SJCRH30 (cell line): ENCODE measurements around the gene BTG1. TPM values are rescaled to one million over a fixed set of nuclear protein-coding genes. Genes with fewer than 3 reads are reported as not detected.

Experiments
- DNase-seq, 2 experiments: peaks; one replicate each; pipeline ENCODE4 v3.0.0-alpha.2; 2015 to 2020
- H3K27ac ChIP-seq: fragments of 250-450 bp; sonication (Bioruptor Pico); 2 replicates; pipeline ENCODE4 v1.5.1; 2020; ENCODE audit warnings: mild to moderate bottlenecking, moderate library complexity
- H3K27me3 ChIP-seq: fragments of 250-450 bp; sonication (Bioruptor Pico); 2 replicates; pipeline ENCODE4 v1.5.1; 2020; ENCODE audit warnings: mild to moderate bottlenecking, moderate library complexity
- H3K36me3 ChIP-seq: fragments of 250-450 bp; sonication (Bioruptor Pico); 2 replicates; pipeline ENCODE4 v1.5.1; 2020; ENCODE audit warnings: mild to moderate bottlenecking, moderate library complexity
- H3K4me1 ChIP-seq: fragments of 250-450 bp; sonication (Bioruptor Pico); 2 replicates; pipeline ENCODE4 v1.5.1; 2020; ENCODE audit warnings: mild to moderate bottlenecking, moderate library complexity
- H3K4me3 ChIP-seq: fragments of 250-450 bp; sonication (Bioruptor Pico); 2 replicates; pipeline ENCODE4 v1.5.1; 2020; ENCODE audit warnings: mild to moderate bottlenecking, moderate library complexity
- H3K9me3 ChIP-seq: fragments of 250-450 bp; sonication (Bioruptor Pico); replicated peaks from 2 replicates; pipeline ENCODE4 v1.5.1; 2020; ENCODE audit warnings: mild to moderate bottlenecking, moderate library complexity
- total RNA-seq: library from RNA; depleted of rRNA; stranded (reverse); fragments of >200 nt; shearing (Covaris generic); gene quantifications from 2 replicates; pipeline ENCODE4 v1.2.3, GENCODE V29; 2014

Gene BTG1
- total RNA-seq, 1 experiment from 2014 or later: 14.3 TPM

DNA sequence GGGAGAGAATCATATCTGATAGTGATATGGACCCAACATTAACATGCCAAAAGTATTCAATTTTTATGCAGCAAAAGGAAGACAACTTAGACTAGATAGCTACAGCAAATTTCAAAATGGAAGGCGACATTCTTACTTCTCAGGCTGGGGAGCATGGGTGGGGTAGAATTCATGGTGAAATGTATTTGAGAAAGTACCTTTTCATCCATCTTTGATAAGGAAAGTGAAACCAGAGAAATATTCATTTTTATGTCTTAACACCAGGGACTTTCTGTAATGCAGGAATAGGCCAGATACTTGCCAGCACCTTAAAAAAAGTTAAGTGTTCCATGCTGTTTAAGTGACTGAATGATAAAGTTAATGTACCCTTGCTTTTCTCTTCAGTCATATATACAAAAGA is 13.4 kb downstream of the BTG1 start:
- no peaks in the 10 kb centered on the region for H3K9me3 ChIP-seq
- H3K36me3 ChIP-seq: no peaks in the 10 kb centered on the region
- no peak overlapping the region for H3K27ac ChIP-seq
- no peak overlapping the region for H3K4me3 ChIP-seq
- peaks cover 17% of the 10 kb centered on the region for H3K4me1 ChIP-seq
- H3K27me3 ChIP-seq: no peaks in the 10 kb centered on the region
- DNase-seq: no peak

DNA sequence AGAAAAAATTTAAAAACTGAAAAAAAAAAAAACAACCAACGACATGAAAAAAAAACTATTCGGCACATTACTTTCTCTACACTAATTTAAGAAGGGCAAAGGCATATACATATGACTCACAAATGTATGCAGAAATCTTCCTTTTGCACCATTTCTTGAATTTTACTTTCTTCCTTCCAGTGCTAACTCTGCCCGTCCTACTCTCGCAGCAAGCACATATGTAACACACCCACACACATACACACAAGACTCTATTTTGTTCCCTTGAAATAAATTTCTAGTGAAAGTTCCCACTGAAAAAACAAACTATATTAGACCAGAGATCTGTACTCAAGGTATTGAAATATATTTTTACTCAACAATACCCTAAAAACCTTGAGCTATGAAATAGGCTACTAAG is 14.6 kb downstream of the BTG1 start:
- H3K27ac ChIP-seq: no peak overlapping the region
- H3K4me3 ChIP-seq: no peak overlapping the region
- peaks cover 15% of the 10 kb centered on the region; the same call in 1 of the 2 replicates for H3K4me1 ChIP-seq
- no peaks in the 10 kb centered on the region for H3K27me3 ChIP-seq
- H3K9me3 ChIP-seq: no peaks in the 10 kb centered on the region
- no peaks in the 10 kb centered on the region for H3K36me3 ChIP-seq
- DNase-seq: no peak

- DNase-seq: no peak
- no peaks in the 10 kb centered on the region for H3K27me3 ChIP-seq
- H3K9me3 ChIP-seq: no peaks in the 10 kb centered on the region
- H3K4me3 ChIP-seq: no peak overlapping the region
- no peak overlapping the region for H3K27ac ChIP-seq
- no peaks in the 10 kb centered on the region for H3K36me3 ChIP-seq
- H3K4me1 ChIP-seq: peaks cover 10% of the 10 kb centered on the region; the same call in 1 of the 2 replicates
These were observed 16.0 kb downstream of the BTG1 start for GRCh38 chr12:92129609-92130008.

DNA sequence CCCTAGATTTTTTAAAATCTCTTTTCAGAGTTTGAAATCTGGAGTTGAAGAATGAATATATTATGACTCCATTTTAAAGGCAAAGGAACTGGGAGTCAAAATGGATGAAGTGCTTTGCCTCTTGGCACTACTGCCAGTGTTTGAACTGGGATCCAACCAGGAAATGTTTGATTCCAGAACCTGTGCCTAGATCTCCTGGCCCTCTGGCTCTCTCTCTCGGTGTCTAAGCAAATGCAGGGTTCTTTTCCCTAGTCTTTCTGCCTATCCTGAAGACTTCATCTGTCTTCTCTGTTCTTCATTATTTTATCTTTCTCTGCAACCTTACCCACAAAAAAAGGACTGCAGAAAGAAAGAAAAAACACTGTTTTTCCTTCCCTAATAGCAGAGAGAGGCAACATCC is 17.0 kb downstream of the BTG1 start:
- no peaks in the 10 kb centered on the region for H3K9me3 ChIP-seq
- H3K27me3 ChIP-seq: no peaks in the 10 kb centered on the region
- no peaks in the 10 kb centered on the region for H3K36me3 ChIP-seq
- no peak overlapping the region for H3K27ac ChIP-seq
- H3K4me1 ChIP-seq: peaks cover 5% of the 10 kb centered on the region; the same call in 1 of the 2 replicates
- H3K4me3 ChIP-seq: no peak overlapping the region
- no peak for DNase-seq

DNA sequence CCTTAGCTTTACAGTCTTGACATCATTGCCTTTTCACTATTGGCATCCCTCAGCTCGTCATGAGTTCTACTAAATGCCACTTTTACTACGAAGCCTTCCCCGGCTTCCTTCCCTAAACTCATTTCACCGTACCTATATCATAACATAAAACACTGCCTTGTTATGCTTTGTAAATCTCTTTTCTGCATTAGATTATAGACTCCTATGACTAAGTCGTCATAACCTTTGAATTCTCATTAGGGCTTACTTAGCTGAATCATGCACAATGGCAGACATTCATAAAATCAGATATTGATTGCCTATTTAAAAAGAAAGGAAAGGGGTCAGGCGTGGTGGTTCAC is 21.0 kb downstream of the BTG1 start:
- DNase-seq: no peak
- Histone ChIP-seq H3K27me3 (no peaks in the 10 kb centered on the region), H3K36me3 (no peaks in the 10 kb centered on the region), H3K4me3 (no peak overlapping the region), H3K4me1 (no peaks in the 10 kb centered on the region), H3K9me3 (no peaks in the 10 kb centered on the region), H3K27ac (no peak overlapping the region)

DNA sequence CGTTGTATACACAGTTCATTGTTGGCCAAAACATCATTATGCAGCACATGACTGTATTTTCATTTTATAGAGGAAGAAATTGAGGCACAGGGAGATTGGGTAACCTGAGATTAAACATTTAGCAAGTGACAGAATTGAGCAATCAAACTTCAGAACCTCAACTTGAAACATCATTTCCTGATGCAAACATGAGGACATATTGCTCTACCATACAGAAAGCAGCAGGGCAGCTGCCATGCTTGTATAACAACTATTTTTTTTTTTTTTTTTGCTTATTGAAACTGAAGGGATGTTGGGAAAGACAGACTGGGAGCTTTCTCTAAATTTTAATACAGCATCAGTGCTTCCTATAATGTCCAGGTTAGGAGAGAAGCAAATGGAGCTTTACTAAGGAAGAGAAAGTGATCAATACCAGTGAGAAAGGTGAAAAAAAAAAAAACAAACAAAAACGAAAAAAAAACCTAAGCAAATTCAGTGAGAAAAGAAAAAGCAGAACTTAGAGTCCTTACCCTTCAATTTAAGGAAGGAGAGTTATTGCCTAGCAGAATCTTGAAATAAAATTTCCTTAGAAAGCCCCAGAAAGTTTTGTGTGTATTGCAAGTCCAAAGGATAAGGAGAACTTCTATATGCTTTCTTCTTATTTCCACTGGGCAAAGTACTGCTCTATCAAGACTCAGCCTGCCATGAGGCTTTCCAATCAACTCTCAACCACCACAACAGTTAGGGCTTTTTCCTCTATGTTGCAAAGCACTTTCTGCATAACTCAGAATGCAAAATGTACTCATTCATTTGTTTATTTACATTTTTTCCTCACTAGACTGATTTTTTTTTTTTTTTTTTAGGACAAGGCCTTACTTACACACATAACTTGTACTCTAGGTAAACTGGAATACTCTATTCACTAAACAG is 21.6 kb downstream of the BTG1 start:
- no peak overlapping the region for H3K4me3 ChIP-seq
- no peak for DNase-seq
- H3K27ac ChIP-seq: no peak overlapping the region
- H3K27me3 ChIP-seq: no peaks in the 10 kb centered on the region
- no peaks in the 10 kb centered on the region for H3K4me1 ChIP-seq
- H3K36me3 ChIP-seq: no peaks in the 10 kb centered on the region
- H3K9me3 ChIP-seq: no peaks in the 10 kb centered on the region

- no peak for DNase-seq
- Histone ChIP-seq H3K9me3 (no peaks in the 10 kb centered on the region), H3K27me3 (no peaks in the 10 kb centered on the region), H3K27ac (no peak overlapping the region), H3K36me3 (no peaks in the 10 kb centered on the region), H3K4me1 (no peaks in the 10 kb centered on the region), H3K4me3 (no peak overlapping the region)
These were observed 22.5 kb downstream of the BTG1 start for GRCh38 chr12:92122941-92123779.

GRCh38 chr12:92121826-92122225 is 23.8 kb downstream of the BTG1 start:
- H3K27me3 ChIP-seq: no peaks in the 10 kb centered on the region
- no peaks in the 10 kb centered on the region for H3K4me1 ChIP-seq
- H3K27ac ChIP-seq: no peak overlapping the region
- H3K36me3 ChIP-seq: no peaks in the 10 kb centered on the region
- H3K4me3 ChIP-seq: no peak overlapping the region
- no peaks in the 10 kb centered on the region for H3K9me3 ChIP-seq
- DNase-seq: no peak

- no peak overlapping the region for H3K4me3 ChIP-seq
- DNase-seq: no peak
- H3K27me3 ChIP-seq: no peaks in the 10 kb centered on the region
These were observed 26.7 kb downstream of the BTG1 start for GRCh38 chr12:92118826-92119536.

DNA sequence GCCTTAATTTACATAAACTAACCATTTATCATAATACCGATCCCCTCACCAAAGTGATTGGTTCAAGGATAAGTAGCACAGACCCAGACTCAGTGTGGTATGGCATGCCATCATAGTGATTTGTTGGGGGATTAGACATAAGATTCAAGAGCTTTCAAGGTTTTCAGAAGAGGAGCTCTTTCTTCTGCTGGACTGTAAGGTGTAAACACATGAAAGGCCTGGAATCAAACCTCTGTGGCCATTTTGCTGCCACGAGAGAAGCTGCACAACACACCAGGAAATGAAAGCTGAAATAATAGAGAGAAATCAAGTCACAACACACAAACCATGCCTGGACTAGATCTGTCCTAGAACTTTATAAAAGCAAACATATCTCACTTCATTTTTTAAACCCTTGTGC is 30.8 kb downstream of the BTG1 start:
- Histone ChIP-seq H3K36me3 (no peaks in the 10 kb centered on the region), H3K27ac (no peak overlapping the region), H3K9me3 (no peaks in the 10 kb centered on the region), H3K4me1 (no peaks in the 10 kb centered on the region), H3K4me3 (no peak overlapping the region), H3K27me3 (no peaks in the 10 kb centered on the region)
- DNase-seq: no peak

More at GRCh38 chr12:92118826-92119536, 26.7 kb downstream of the BTG1 start:
- Histone ChIP-seq H3K9me3 (no peaks in the 10 kb centered on the region), H3K4me1 (no peaks in the 10 kb centered on the region), H3K36me3 (no peaks in the 10 kb centered on the region), H3K27ac (no peak overlapping the region)

DNA sequence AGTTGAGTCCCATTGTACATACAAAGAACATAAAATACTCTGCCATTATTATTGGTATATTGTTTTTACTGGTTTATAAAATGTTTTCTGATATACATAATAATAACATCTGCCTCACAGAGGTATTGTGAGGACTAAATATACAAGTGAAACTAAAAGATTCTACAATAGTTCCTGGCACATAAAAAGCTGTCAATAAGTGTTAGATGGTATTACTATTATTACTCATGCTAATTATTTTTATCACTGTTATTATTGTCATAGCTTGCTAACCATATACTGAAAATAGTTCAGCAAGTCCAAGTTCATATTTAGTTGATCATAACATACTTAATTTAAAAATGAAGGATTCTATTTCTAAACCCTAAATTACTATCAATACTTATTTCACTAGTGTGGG is 34.4 kb downstream of the BTG1 start:
- no peak overlapping the region for H3K27ac ChIP-seq
- H3K36me3 ChIP-seq: no peaks in the 10 kb centered on the region
- no peak for DNase-seq
- no peaks in the 10 kb centered on the region for H3K4me1 ChIP-seq
- no peaks in the 10 kb centered on the region for H3K9me3 ChIP-seq
- no peak overlapping the region for H3K4me3 ChIP-seq
- H3K27me3 ChIP-seq: no peaks in the 10 kb centered on the region

GRCh38 chr12:92110083-92110640 is 35.5 kb downstream of the BTG1 start:
- DNase-seq: no peak
- Histone ChIP-seq H3K36me3 (no peaks in the 10 kb centered on the region), H3K4me3 (no peak overlapping the region), H3K27me3 (no peaks in the 10 kb centered on the region), H3K27ac (no peak overlapping the region), H3K4me1 (no peaks in the 10 kb centered on the region), H3K9me3 (no peaks in the 10 kb centered on the region)

- Histone ChIP-seq H3K36me3 (no peaks in the 10 kb centered on the region), H3K27me3 (no peaks in the 10 kb centered on the region), H3K27ac (no peak overlapping the region), H3K9me3 (no peaks in the 10 kb centered on the region), H3K4me3 (no peak overlapping the region), H3K4me1 (no peaks in the 10 kb centered on the region)
- DNase-seq: no peak
These were observed 36.0 kb downstream of the BTG1 start for GRCh38 chr12:92109613-92110012.

DNA sequence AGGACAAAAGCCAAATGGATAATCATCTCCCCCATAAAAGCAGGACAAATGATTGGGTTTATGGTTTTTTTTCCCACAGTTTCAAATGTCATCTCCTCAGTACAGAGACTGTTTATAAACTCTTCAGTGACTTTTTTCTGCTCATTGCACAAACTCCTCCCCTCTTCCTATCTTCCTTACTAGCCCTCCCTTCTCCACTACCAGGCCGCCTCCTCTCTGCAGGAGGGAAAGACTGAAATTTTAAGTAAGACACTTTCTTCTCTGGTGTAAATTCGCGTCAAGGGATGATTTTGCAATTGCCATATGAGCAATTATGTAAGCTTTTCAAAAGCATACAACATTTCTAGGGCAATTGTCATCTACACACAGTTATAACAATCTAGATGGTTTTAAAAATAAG is 37.0 kb downstream of the BTG1 start:
- H3K9me3 ChIP-seq: no peaks in the 10 kb centered on the region
- H3K27ac ChIP-seq: no peak overlapping the region
- DNase-seq: no peak
- H3K4me3 ChIP-seq: no peak overlapping the region
- H3K36me3 ChIP-seq: no peaks in the 10 kb centered on the region
- H3K27me3 ChIP-seq: no peaks in the 10 kb centered on the region
- H3K4me1 ChIP-seq: no peaks in the 10 kb centered on the region
